GM21825 (cell line): Measurements from ENCODE around the gene COL5A1.
"Not testable (repeated sequence)": the region's sequence is repeated elsewhere in the genome, so short reads cannot be mapped to it uniquely, and the experiment has no call there.

ENCODE experiments used
- ATAC-seq: cut with Tn5 transposase; IDR thresholded peaks from one replicate; pipeline ENCODE4 v1.9.1; 2021; ENCODE audit warnings: mild to moderate bottlenecking, moderate library complexity; ENCODE audit not compliant: unreplicated experiment

COL5A1 gene

DNA sequence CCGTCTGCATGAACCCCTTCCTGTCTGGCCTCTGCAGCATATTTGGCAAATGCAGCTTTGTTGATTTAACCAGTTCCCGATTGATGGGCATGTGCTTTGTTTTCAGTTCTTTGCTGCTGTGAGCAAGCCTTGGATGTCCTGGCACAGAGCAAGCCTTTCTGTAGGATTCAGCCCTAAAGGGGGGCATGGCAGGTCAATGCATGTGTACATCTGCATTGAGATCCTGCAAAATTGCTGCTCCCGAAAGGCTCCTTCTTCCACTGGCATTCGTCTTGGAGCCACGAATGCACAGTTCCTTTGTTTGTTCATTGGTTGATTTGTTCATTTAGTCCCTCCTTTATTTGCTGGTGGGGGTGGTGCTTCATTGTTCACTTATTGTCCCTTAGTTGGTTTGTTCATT lies 34.8 kb downstream of the COL5A1 start:
- no peak for ATAC-seq

- no peak for ATAC-seq
Observed at GRCh38 chr9:134676886-134677285, 35.3 kb downstream of the COL5A1 start.

- ATAC-seq: no peak
Observed at GRCh38 chr9:134677743-134678142, 36.1 kb downstream of the COL5A1 start.

DNA sequence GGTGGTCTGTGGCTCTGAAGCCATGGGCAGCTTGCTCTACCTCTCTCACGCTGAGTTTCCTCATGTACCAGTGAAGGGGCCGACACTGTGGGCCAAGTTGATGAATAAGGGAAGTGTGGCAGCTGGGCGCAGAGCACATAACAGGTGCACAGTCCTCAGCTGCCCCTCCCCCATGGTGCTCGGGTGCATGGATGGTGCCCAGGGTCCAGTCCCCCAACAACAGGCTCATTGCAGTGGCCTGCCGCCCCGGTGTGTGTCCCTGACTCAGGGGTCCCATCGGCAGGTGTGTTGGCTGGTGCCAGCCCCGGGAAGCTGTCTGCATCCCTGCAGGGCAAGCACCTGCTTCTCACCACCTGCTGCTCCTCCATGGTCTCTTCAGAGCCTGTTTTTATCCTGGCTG lies 36.6 kb downstream of the COL5A1 start:
- no peak for ATAC-seq

DNA sequence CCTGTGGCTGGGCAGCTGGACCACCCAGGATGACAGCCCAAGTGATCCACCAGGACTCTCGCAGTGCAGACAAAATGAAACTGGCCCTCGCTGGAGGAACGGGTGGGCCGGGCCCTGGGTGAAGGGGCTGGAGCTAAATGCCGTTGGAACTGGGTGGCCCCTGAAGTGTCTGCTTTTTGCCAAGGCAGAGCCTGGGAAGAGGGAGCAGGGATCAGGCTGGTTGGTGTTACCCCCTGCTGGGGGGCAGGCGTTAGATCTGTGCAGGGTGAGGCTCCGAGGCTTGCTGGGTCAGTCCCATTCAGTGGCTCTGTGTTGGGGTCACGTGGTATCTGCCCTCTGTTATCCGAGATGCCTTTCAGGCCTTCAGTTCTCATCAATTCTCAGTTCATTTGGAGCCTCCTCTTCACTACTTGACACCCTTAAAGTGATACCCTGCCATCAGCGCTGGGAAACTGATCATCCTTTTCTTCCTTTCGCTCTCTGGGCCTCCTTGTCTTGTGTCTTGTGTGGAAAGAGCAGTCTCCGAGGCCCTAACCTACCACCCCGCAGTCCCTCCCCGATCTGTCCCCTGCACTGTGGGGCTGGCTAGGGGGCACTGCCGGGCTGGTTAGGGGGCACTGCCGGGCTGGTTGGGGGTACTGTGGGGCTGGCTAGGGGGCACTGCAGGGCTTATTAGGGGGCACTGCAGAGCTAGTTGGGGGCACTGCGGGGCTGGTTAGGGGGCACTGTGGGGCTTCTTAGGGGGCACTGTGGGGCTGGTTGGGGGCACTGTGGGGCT lies 37.3 kb downstream of the COL5A1 start:
- no peak for ATAC-seq

- ATAC-seq: no peak
Observed at GRCh38 chr9:134679616-134680392, 38.2 kb downstream of the COL5A1 start.

- no peak for ATAC-seq
Observed at GRCh38 chr9:134680393-134681060, 38.9 kb downstream of the COL5A1 start.

DNA sequence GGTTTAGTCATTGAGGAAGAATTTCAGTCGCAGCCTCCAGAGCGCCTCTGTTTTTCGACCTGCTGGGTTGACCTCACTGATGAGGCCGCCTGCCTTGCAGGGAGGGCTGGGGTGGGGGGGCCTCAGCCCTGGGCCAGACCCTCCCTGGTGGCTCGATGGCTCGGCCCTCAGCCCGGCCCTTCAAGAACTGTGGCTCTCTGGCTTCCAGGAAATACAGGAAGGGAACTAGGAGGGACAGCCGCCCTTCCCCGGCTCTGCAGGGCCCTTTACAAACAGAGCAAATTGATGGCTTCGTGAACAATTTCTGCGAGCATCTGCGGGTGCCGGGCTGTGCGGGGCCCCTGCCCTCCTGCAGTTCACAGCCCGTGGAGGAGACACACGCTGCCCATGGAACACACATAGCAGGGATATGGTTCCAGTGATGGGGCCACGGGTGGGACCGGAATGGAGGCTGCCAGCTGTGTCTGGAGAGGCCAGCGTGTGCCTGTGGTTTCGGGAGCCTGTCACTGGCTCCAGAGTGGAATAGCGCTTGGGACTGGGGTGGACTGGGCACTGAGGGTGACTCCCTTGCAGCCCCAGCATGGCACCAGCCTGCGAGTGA lies 39.6 kb downstream of the COL5A1 start:
- no peak for ATAC-seq

GRCh38 chr9:134682026-134682425 lies 40.4 kb downstream of the COL5A1 start:
- no peak for ATAC-seq

- ATAC-seq: no peak
Observed at GRCh38 chr9:134682651-134683364, 41.2 kb downstream of the COL5A1 start.

DNA sequence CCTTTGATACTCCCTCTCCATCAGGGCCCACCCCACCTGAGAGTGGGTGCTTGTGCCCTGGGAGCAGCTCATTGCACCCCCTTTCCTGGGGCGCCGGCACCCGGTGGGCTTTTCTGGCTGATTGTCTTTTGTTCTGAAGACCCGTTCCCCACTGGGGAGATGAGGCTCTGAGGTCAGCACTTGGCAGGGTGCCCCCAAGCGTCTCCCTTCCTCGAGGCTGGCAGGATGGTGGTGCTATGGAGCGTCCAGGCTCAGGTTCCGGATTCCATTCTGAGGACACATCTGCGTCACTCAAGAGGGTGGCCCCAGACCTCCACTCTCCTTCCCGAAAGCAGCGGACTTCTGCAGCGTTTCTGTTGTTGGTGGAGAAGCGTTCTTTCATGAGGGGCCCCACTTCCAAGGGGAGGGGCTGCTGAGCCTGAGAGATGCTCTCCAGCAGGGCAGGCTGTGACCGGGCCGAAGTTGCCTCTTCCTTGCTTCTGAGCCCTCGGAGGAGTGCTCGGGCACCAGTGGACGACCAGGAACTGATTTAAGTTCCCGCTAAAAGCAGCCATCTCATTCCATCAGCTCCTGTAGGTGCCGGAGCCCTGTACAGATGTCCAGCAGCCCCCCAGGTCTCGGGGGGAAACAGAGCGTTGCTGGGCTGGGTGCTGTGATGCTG lies 42.2 kb downstream of the COL5A1 start:
- ATAC-seq: no peak

DNA sequence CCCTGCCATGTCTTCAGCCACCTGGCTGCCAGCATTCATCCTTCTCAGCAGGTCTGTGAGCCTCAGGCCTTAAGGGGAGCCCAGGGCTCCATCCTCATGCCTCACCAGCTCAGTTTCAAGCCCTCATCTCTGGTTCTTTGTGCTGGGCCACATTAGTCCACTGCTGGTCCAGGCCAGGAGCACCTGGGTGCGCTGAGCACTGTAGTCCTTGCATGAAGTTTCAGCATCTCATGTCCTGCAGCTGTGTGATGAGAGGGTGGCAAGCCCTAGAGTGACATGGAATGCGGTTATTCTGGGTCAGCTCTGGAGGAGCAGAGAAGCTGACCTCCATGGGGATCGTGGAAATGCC lies 42.7 kb downstream of the COL5A1 start:
- no peak for ATAC-seq

DNA sequence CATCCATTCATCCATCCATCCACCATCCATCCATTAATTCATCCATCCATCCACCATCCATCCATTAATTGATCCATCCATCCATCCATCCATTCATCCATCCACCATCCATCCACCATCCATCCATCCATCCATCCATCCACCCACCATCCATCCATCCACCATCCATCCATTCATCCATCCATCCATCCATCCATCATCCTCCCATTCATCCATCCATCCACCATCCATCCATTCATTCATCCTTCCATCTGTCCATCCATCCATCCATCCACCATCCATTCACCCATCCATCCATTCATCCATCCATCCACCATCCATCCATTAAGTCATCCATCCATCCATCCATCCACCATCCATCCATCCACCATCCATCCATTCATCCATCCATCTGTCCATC lies 43.3 kb downstream of the COL5A1 start:
- ATAC-seq: not testable (repeated sequence)

- no peak for ATAC-seq
Observed at GRCh38 chr9:134685784-134686183, 44.2 kb downstream of the COL5A1 start.

- no peak for ATAC-seq
Observed at GRCh38 chr9:134686896-134687295, 45.3 kb downstream of the COL5A1 start.

DNA sequence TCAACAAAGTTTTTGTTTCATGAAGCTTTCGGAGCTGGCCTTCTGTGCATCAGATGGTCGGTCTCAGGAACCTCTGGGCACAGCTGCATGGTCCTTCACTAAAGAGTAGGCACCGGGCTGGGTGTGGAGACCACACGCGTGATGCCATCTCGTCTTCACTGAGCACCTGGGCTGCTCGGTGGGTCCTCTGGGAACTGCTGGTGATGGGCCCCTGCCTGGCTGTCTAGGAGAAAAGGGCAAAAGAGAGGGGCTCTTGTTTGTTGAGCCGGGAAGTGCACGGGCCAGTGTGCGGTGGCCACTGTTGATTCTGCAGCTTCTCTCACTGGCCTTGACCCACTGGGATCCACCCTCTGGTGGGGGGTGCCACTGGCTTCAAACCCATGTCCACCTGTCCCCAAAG lies 46.0 kb downstream of the COL5A1 start:
- ATAC-seq: no peak

- no peak for ATAC-seq
Observed at GRCh38 chr9:134688231-134688630, 46.6 kb downstream of the COL5A1 start.

DNA sequence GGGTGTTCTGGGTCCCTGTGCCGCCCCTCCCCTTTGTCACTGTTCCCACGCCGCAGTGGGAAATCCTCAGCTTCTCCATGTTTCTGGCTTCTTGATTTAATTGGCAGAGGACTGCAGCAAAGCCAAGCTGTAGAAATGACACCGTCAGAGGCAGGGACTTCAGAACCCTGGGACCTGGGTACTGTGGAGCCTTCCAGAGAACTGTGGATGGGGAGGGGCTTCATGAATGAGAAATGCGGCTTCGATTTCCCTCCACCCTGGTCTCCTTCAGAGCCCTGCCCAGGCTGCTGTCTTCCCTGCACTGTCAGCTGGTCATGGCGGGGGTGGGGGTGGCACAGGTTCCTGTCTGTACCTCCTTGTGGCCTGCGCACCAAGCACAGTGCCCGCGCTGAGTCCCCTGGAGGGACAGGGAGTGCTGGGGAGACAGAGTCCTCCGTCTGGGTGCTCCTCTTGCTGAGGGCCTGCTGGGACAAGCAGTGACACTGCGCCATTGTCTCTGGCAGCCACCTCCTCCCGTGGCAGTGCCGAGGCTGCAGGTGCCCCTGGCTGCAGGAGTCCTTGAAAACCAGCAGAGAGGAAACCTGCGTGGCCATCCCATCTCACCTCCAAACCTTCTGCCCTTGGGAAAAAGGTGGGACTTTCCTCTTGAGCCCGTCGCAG lies 47.2 kb downstream of the COL5A1 start:
- ATAC-seq: no peak

- ATAC-seq: no peak
Observed at GRCh38 chr9:134689321-134690181, 47.9 kb downstream of the COL5A1 start.
